MCF 10A (cell line): ENCODE data around the gene EXOC4. TPM values are rescaled to one million over a fixed set of nuclear protein-coding genes. Genes with fewer than 3 reads are reported as not detected.

ENCODE experiments used
- BruUV-seq: library from RNA; stranded (reverse); fragments of 400-500 nt; replicated peaks from 2 replicates; lab custom pipeline; 2021; lab: Mats Ljungman, UMichigan
- CTCF ChIA-PET: fragments of 300-600 bp; sonication (Branson Sonifier 250); formaldehyde crosslinking; extraction: SDS; loops from one replicate; lab custom pipeline; 2021; ENCODE audit warnings: antibody characterized with exemption, inconsistent platforms; lab: Yijun Ruan, JAX
- POLR2A ChIA-PET: fragments of 300-600, 350-650 bp; sonication (Branson Sonifier 250); formaldehyde crosslinking; extraction: SDS; loops from one replicate; lab custom pipeline; 2020; ENCODE audit warnings: antibody characterized with exemption, inconsistent platforms; lab: Yijun Ruan, JAX
- DNase-seq: peaks from one replicate; pipeline ENCODE4 v3.0.0-alpha.2; 2018; ENCODE audit not compliant: unreplicated experiment
- H3K27ac Mint-ChIP-seq: one replicate; pipeline ENCODE4 v1.8.0; 2022; ENCODE audit warnings: mild to moderate bottlenecking, low read depth, mixed read lengths; ENCODE audit not compliant: unreplicated experiment
- H3K27me3 Mint-ChIP-seq: one replicate; pipeline ENCODE4 v1.8.0; 2022; ENCODE audit warnings: mixed read lengths; ENCODE audit not compliant: insufficient read depth, unreplicated experiment
- H3K36me3 Mint-ChIP-seq: one replicate; pipeline ENCODE4 v1.8.0; 2022; ENCODE audit warnings: mild to moderate bottlenecking, moderate library complexity, mixed read lengths; ENCODE audit not compliant: insufficient read depth, unreplicated experiment
- H3K4me1 Mint-ChIP-seq: one replicate; pipeline ENCODE4 v1.8.0; 2022; ENCODE audit warnings: mixed read lengths; ENCODE audit not compliant: insufficient read depth, unreplicated experiment
- H3K4me3 Mint-ChIP-seq: one replicate; pipeline ENCODE4 v1.8.0; 2022; ENCODE audit warnings: mild to moderate bottlenecking, moderate library complexity, mixed read lengths; ENCODE audit not compliant: unreplicated experiment
- H3K9me3 Mint-ChIP-seq: one replicate; pipeline ENCODE4 v1.8.0; 2022; ENCODE audit warnings: mixed read lengths; ENCODE audit not compliant: unreplicated experiment
- intact Hi-C: fragments of 100-400 bp; cut with micrococcal nuclease; formaldehyde crosslinking; loops from 2 replicates; pipeline ENCODE4 v1.14.1; 2022
- total RNA-seq: library from RNA; stranded (reverse); gene quantifications from 2 replicates; pipeline ENCODE4 v1.2.3, GENCODE V29; 2022
- TF ChIP-seq, protein P1 (sequence below): fragments of 200-600 bp; IDR thresholded peaks from one replicate; pipeline ENCODE4 v1.8.0; 2022; ENCODE audit warnings: antibody characterized with exemption, mild to moderate bottlenecking; ENCODE audit not compliant: unreplicated experiment

Gene EXOC4
- total RNA-seq, 1 experiment from 2014 or later = 105 TPM

- intact Hi-C loops = no loop called here
- no peak for DNase-seq
- H3K27ac Mint-ChIP-seq = no peak overlapping the region
- H3K27me3 Mint-ChIP-seq = no peaks in the 10 kb centered on the region
- POLR2A ChIA-PET = interaction anchor here (0.8 kb wide), 1 partner anchor 32 kb away, joined by 3 read pairs; no protein-coding TSS in a partner anchor
- peaks cover 7% of the 10 kb centered on the region for H3K36me3 Mint-ChIP-seq
- CTCF ChIA-PET = no interaction called here
- no peak overlapping the region for H3K4me3 Mint-ChIP-seq
- TF ChIP-seq, protein P1, sequence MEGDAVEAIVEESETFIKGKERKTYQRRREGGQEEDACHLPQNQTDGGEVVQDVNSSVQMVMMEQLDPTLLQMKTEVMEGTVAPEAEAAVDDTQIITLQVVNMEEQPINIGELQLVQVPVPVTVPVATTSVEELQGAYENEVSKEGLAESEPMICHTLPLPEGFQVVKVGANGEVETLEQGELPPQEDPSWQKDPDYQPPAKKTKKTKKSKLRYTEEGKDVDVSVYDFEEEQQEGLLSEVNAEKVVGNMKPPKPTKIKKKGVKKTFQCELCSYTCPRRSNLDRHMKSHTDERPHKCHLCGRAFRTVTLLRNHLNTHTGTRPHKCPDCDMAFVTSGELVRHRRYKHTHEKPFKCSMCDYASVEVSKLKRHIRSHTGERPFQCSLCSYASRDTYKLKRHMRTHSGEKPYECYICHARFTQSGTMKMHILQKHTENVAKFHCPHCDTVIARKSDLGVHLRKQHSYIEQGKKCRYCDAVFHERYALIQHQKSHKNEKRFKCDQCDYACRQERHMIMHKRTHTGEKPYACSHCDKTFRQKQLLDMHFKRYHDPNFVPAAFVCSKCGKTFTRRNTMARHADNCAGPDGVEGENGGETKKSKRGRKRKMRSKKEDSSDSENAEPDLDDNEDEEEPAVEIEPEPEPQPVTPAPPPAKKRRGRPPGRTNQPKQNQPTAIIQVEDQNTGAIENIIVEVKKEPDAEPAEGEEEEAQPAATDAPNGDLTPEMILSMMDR = no peak
- BruUV-seq = no TSS peak
- no peaks in the 10 kb centered on the region for H3K9me3 Mint-ChIP-seq
- H3K4me1 Mint-ChIP-seq = peaks cover 7% of the 10 kb centered on the region
These were observed 348.7 kb downstream of the EXOC4 start for GRCh38 chr7:133601617-133602016.

GRCh38 chr7:133602291-133602690 lies 349.4 kb downstream of the EXOC4 start:
- intact Hi-C loops = no loop called here
- Mint-ChIP-seq H3K36me3 (peaks cover 7% of the 10 kb centered on the region), H3K9me3 (no peaks in the 10 kb centered on the region), H3K4me3 (no peak overlapping the region), H3K27ac (no peak overlapping the region), H3K27me3 (no peaks in the 10 kb centered on the region), H3K4me1 (peaks cover 7% of the 10 kb centered on the region)
- BruUV-seq = no TSS peak
- ChIA-PET CTCF (interaction anchor here (0.6 kb wide), 1 partner anchor 166 kb away, joined by 3 read pairs; no protein-coding TSS in a partner anchor), POLR2A (interaction anchor here (1.2 kb wide), 1 partner anchor 25 kb away, joined by 3 read pairs; no protein-coding TSS in a partner anchor)
- TF ChIP-seq, protein P1 = no peak
- peak; percentile 39 for DNase-seq

- Mint-ChIP-seq H3K9me3 (no peaks in the 10 kb centered on the region), H3K27me3 (no peaks in the 10 kb centered on the region), H3K27ac (no peak overlapping the region), H3K4me1 (peaks cover 7% of the 10 kb centered on the region), H3K36me3 (peaks cover 7% of the 10 kb centered on the region), H3K4me3 (no peak overlapping the region)
- intact Hi-C loops = no loop called here
- ChIA-PET CTCF (no interaction called here), POLR2A (no interaction called here)
- BruUV-seq = no TSS peak
- DNase-seq = no peak
- TF ChIP-seq, protein P1 = no peak
These were observed 354.1 kb downstream of the EXOC4 start for GRCh38 chr7:133606991-133607390.

- no peak for DNase-seq
- H3K27me3 Mint-ChIP-seq = no peaks in the 10 kb centered on the region
- H3K27ac Mint-ChIP-seq = no peak overlapping the region
- intact Hi-C loops = no loop called here
- POLR2A ChIA-PET = no interaction called here
- CTCF ChIA-PET = interaction anchor here (0.8 kb wide), 1 partner anchor 127 kb away, joined by 4 read pairs; no protein-coding TSS in a partner anchor
- peaks cover 7% of the 10 kb centered on the region for H3K4me1 Mint-ChIP-seq
- TF ChIP-seq, protein P1 = no peak
- no TSS peak for BruUV-seq
- no peak overlapping the region for H3K4me3 Mint-ChIP-seq
- H3K9me3 Mint-ChIP-seq = no peaks in the 10 kb centered on the region
- H3K36me3 Mint-ChIP-seq = peaks cover 11% of the 10 kb centered on the region
These were observed 356.9 kb downstream of the EXOC4 start for GRCh38 chr7:133609806-133610205.
